GM12878 (cell line): Measurements from ENCODE around the gene UVRAG. TPM values are rescaled to one million over a fixed set of nuclear protein-coding genes. Genes with fewer than 3 reads are reported as not detected.
A peak's percentile ranks its signal among the peaks of the same experiment; 100 is the strongest.

Experiments
- ATAC-seq: fragments of 200-7000 bp; cut with Tn5 transposase; 3 replicates; pipeline ENCODE4 v1.9.1; 2020; ENCODE audit warnings: mild to moderate bottlenecking, moderate library complexity
- BruUV-seq: library from RNA; stranded (reverse); fragments of 400-500 nt; replicated peaks from 2 replicates; lab custom pipeline; 2021; lab: Mats Ljungman, UMichigan
- CTCF ChIA-PET: fragments of 300-600 bp; sonication (Branson Sonifier 250); formaldehyde crosslinking; extraction: SDS; loops from one replicate; lab custom pipeline; 2021; ENCODE audit warnings: inconsistent platforms; lab: Yijun Ruan, JAX
- POLR2A ChIA-PET: fragments of 350-600 bp; formaldehyde crosslinking; extraction: SDS; loops from one replicate; lab custom pipeline; 2021; ENCODE audit warnings: inconsistent platforms; lab: Charles Lee
- RAD21 ChIA-PET: fragments of 300-600 bp; sonication (Branson Sonifier 250); formaldehyde crosslinking; loops from one replicate; lab custom pipeline; 2023; ENCODE audit warnings: antibody characterized with exemption; ENCODE audit not compliant: unreplicated experiment; lab: Charles Lee
- SMC1A ChIA-PET: fragments of 300-600 bp; sonication (Branson Sonifier 250); formaldehyde crosslinking; loops from one replicate; lab custom pipeline; 2023; ENCODE audit not compliant: unreplicated experiment, uncharacterized antibody; lab: Charles Lee
- DNase-seq: peaks from one replicate; pipeline ENCODE4 v3.0.0-alpha.2; 2011; ENCODE audit warnings: low read depth, low spot score
- FAIRE-seq: peaks from 3 replicates; lab custom pipeline; 2011; peaks lifted over from hg19 to GRCh38; lab: Jason Lieb, UNC
- H2AFZ ChIP-seq: 2 replicates; pipeline ENCODE4 v1.6.0; 2011; ENCODE audit warnings: low read depth, low read length, control low read depth; ENCODE audit not compliant: control insufficient read depth
- H3K27ac ChIP-seq: 2 replicates; pipeline ENCODE4 v1.5.1; 2011; ENCODE audit warnings: control low read depth; ENCODE audit not compliant: control insufficient read depth, insufficient read depth
- H3K27me3 ChIP-seq, 2 experiments: replicated peaks in 1 of 2; 2 replicates each; pipeline versions ENCODE4 v1.6.0 to v1.6.1; 2011; ENCODE audit warnings: low read length in 1 of 2; ENCODE audit not compliant: control insufficient read depth in 2 of 2, insufficient read depth in 2 of 2
- H3K36me3 ChIP-seq, 2 experiments: 2 replicates each; pipeline ENCODE4 v1.5.1; 2011; ENCODE audit warnings: low read length in 1 of 2; ENCODE audit not compliant: control insufficient read depth in 2 of 2, insufficient read depth in 2 of 2
- H3K4me1 ChIP-seq: 2 replicates; pipeline ENCODE4 v1.6.1; 2011; ENCODE audit warnings: mild to moderate bottlenecking, low read length, moderate library complexity, mixed read lengths; ENCODE audit not compliant: control insufficient read depth, insufficient read depth
- H3K4me2 ChIP-seq: 2 replicates; pipeline ENCODE4 v1.6.0; 2011; ENCODE audit warnings: control low read depth; ENCODE audit not compliant: control insufficient read depth, insufficient read depth
- H3K4me3 ChIP-seq: fragments of 200-600 bp; sonication (generic); 2 replicates; pipeline ENCODE4 v1.5.1; 2016
- H3K79me2 ChIP-seq: 2 replicates; pipeline ENCODE4 v1.6.0; 2011; ENCODE audit warnings: low read length; ENCODE audit not compliant: control insufficient read depth, insufficient read depth
- H3K9ac ChIP-seq: 2 replicates; pipeline ENCODE4 v1.8.0; 2011; ENCODE audit warnings: low read length, control low read depth, mixed read lengths; ENCODE audit not compliant: control insufficient read depth, insufficient read depth
- H3K9me3 ChIP-seq: replicated peaks from 3 replicates; pipeline ENCODE4 v1.5.1; 2011; ENCODE audit warnings: mild to moderate bottlenecking, low read length; ENCODE audit not compliant: control insufficient read depth, insufficient read depth
- H4K20me1 ChIP-seq: 2 replicates; pipeline ENCODE4 v1.6.0; 2011; ENCODE audit not compliant: control insufficient read depth, insufficient read depth
- NR2C2 ChIP-seq: IDR thresholded peaks from 2 replicates; pipeline ENCODE4 v1.6.1; 2011; ENCODE audit warnings: borderline replicate concordance, low read depth; ENCODE audit not compliant: control insufficient read depth, insufficient read length
- POLR2AphosphoS2 ChIP-seq: IDR thresholded peaks from 2 replicates; pipeline ENCODE4 v1.6.1; 2011; ENCODE audit warnings: low read depth, mild to moderate bottlenecking, low read length, improper control_type of control experiment, moderate library complexity
- RUNX3 ChIP-seq: IDR thresholded peaks from 2 replicates; pipeline ENCODE4 v1.6.1; 2012; ENCODE audit warnings: low read length, inconsistent platforms
- SMAD1 ChIP-seq: fragments of 450-650 bp; IDR thresholded peaks from 2 replicates; pipeline ENCODE4 v1.6.1; 2018; ENCODE audit warnings: mild to moderate bottlenecking, low read depth; ENCODE audit not compliant: partially characterized antibody
- STAT3 ChIP-seq: IDR thresholded peaks from 2 replicates; pipeline ENCODE4 v1.6.1; 2011; ENCODE audit warnings: low read depth, low read length, improper control_type of control experiment
- WGBS: methylation state at CpG from one replicate; pipeline ENCODE4 v1.1.6; 2016; ENCODE audit warnings: low lambda C conversion rate; ENCODE audit not compliant: insufficient replicate concordance, insufficient coverage; ENCODE audit errors: missing lambda C conversion rate; 5-methylcytosine and 5-hydroxymethylcytosine counted together
- in situ Hi-C: fragments of 300-500 bp; cut with MboI; formaldehyde crosslinking; loops from 9 replicates; pipeline ENCODE4 v1.14.3; 2018; ENCODE audit warnings: mixed read lengths
- intact Hi-C: fragments of 100-400 bp; cut with micrococcal nuclease; formaldehyde crosslinking; loops from one replicate; pipeline ENCODE4 v1.14.2; 2022; ENCODE audit not compliant: unreplicated experiment
- polyA plus RNA-seq, 11 experiments: library from polyadenylated mRNA; depleted of rRNA in 4 of 11; unstranded in 6 of 11; stranded (reverse) in 5 of 11; fragments of >200 nt; fragmentation: Nextera tagmentation in 4 of 11; fragmentation: Illumina TruSeq in 1 of 11; extraction: Ambion mirVana in 4 of 11; extraction: Trizol in 1 of 11; gene quantifications; 1 replicate in 1 of 11; 2 replicates in 10 of 11; pipeline versions ENCODE4 v1.2.1 to v1.2.3, GENCODE V29; 2011 to 2016; ENCODE audit warnings: inconsistent platforms in 2 of 11, missing spikeins in 2 of 11, low read depth in 1 of 11
- total RNA-seq, 4 experiments: library from RNA; depleted of rRNA in 3 of 4; stranded (reverse); fragments of >200 nt in 3 of 4; fragmentation: Illumina TruSeq in 1 of 4; extraction: Trizol in 1 of 4; gene quantifications; 2 replicates each; pipeline versions ENCODE4 v1.2.1 to v1.2.3, GENCODE V29; 2013 to 2021
- TF ChIP-seq, protein P1 (sequence below): fragments of 150-350 bp; IDR thresholded peaks from 2 replicates; pipeline ENCODE4 v1.6.1; 2016; ENCODE audit warnings: low read depth, low read length
- TF ChIP-seq, protein P2 (sequence below): IDR thresholded peaks from 2 replicates; pipeline ENCODE4 v1.6.1; 2011; ENCODE audit warnings: borderline replicate concordance, low read depth, mild to moderate bottlenecking, moderate library complexity, mixed read lengths, low read length; ENCODE audit not compliant: insufficient read depth; ENCODE audit errors: extremely low read length
- TF ChIP-seq, protein P3 (sequence below): IDR thresholded peaks from 2 replicates; pipeline ENCODE4 v1.6.1; 2011; ENCODE audit warnings: low read depth, mild to moderate bottlenecking, low read length, moderate library complexity, borderline replicate concordance; ENCODE audit errors: extremely low read depth
- TF ChIP-seq, protein P4 (sequence below): fragments of 450-650 bp; IDR thresholded peaks from 2 replicates; pipeline ENCODE4 v1.6.1; 2017; ENCODE audit warnings: borderline replicate concordance

The UVRAG gene
- total and polyA plus RNA-seq, 10 of the 15 experiments (the other 5 are each of a cell fraction or from before 2014, with no cell fraction given): 7.0 to 43.4 (median 37.0) TPM

DNA sequence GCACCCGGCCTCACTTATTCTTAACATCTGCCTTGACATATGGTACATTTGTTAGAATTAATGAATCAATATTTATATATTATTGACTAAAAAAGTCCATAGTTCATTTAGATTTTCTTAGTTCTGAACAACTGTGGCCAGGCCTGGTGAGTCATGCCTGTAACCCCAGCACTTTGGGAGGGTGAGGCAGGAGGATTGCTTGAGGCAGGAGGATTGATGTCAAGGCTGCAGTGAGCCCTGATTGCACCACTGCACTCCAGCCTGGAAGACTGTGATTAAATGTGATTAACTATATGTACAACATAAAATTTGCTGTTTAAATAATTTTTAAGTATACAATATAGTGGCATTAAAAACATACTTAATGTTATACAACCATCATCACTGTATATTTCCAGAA, 5.6 kb downstream of the UVRAG start:
- ChIA-PET POLR2A (interaction anchor here (1.4 kb wide), 1 partner anchor 9 kb away, joined by 3 read pairs; no protein-coding TSS in a partner anchor), SMC1A (interaction anchor here (7.5 to 7.8 kb wide), 2 partner anchors 8 to 45 kb away, joined by 78 to 100 read pairs; partner anchors contain the start of gene UVRAG)
- 0 out of 2 replicates have a peak overlapping the region, but pooled peaks have one; percentile 8 for H3K27ac ChIP-seq

More for the DNA sequence above, 5.6 kb downstream of the UVRAG start:
- DNase-seq: no peak
- in situ Hi-C loops: no loop called here
- intact Hi-C loops: no loop called here
- Histone ChIP-seq H3K4me3 (no peak overlapping the region), H3K4me1 (peaks cover 52% of the 10 kb centered on the region), H3K36me3 (peaks cover 0 to 15% of the 10 kb centered on the region in 2 experiments; a peak in 3 of 4 replicates), H4K20me1 (no peaks in the 10 kb centered on the region), H3K9ac (no peak overlapping the region), H3K9me3 (peaks cover 7% of the 10 kb centered on the region; the same call in 2 of the 3 replicates), H3K4me2 (peak overlapping the region; percentile 41; the same call in 1 of the 2 replicates), H3K79me2 (peaks cover 94% of the 10 kb centered on the region), H3K27me3 (no peaks in the 10 kb centered on the region), H2AFZ (no peak overlapping the region)
- no TSS peak for BruUV-seq
- no peak for ATAC-seq
- FAIRE-seq: no peak
- TF ChIP-seq, protein P1, sequence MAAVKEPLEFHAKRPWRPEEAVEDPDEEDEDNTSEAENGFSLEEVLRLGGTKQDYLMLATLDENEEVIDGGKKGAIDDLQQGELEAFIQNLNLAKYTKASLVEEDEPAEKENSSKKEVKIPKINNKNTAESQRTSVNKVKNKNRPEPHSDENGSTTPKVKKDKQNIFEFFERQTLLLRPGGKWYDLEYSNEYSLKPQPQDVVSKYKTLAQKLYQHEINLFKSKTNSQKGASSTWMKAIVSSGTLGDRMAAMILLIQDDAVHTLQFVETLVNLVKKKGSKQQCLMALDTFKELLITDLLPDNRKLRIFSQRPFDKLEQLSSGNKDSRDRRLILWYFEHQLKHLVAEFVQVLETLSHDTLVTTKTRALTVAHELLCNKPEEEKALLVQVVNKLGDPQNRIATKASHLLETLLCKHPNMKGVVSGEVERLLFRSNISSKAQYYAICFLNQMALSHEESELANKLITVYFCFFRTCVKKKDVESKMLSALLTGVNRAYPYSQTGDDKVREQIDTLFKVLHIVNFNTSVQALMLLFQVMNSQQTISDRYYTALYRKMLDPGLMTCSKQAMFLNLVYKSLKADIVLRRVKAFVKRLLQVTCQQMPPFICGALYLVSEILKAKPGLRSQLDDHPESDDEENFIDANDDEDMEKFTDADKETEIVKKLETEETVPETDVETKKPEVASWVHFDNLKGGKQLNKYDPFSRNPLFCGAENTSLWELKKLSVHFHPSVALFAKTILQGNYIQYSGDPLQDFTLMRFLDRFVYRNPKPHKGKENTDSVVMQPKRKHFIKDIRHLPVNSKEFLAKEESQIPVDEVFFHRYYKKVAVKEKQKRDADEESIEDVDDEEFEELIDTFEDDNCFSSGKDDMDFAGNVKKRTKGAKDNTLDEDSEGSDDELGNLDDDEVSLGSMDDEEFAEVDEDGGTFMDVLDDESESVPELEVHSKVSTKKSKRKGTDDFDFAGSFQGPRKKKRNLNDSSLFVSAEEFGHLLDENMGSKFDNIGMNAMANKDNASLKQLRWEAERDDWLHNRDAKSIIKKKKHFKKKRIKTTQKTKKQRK: no peak
- TF ChIP-seq NR2C2: no peak
- no peak for TF ChIP-seq STAT3
- TF ChIP-seq SMAD1: no peak
- no peak for TF ChIP-seq RUNX3
- TF ChIP-seq, protein P2, sequence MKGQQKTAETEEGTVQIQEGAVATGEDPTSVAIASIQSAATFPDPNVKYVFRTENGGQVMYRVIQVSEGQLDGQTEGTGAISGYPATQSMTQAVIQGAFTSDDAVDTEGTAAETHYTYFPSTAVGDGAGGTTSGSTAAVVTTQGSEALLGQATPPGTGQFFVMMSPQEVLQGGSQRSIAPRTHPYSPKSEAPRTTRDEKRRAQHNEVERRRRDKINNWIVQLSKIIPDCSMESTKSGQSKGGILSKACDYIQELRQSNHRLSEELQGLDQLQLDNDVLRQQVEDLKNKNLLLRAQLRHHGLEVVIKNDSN: no peak
- TF ChIP-seq, protein P3, sequence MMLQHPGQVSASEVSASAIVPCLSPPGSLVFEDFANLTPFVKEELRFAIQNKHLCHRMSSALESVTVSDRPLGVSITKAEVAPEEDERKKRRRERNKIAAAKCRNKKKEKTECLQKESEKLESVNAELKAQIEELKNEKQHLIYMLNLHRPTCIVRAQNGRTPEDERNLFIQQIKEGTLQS: no peak
- TF ChIP-seq, protein P4, sequence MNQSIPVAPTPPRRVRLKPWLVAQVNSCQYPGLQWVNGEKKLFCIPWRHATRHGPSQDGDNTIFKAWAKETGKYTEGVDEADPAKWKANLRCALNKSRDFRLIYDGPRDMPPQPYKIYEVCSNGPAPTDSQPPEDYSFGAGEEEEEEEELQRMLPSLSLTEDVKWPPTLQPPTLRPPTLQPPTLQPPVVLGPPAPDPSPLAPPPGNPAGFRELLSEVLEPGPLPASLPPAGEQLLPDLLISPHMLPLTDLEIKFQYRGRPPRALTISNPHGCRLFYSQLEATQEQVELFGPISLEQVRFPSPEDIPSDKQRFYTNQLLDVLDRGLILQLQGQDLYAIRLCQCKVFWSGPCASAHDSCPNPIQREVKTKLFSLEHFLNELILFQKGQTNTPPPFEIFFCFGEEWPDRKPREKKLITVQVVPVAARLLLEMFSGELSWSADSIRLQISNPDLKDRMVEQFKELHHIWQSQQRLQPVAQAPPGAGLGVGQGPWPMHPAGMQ: no peak
- no peak for TF ChIP-seq POLR2AphosphoS2
- ChIA-PET RAD21 (no interaction called here), CTCF (interaction anchor here (0.7 kb wide), 1 partner anchor 808 kb away, joined by 3 read pairs; no protein-coding TSS in a partner anchor)
- WGBS: 86% methylated on average over 1 of the region's 1 CpG
